ENCODE results near the gene PSTPIP1. TPM values are rescaled to one million over a fixed set of nuclear protein-coding genes. Genes with fewer than 3 reads are reported as not detected.

Gene PSTPIP1
- total RNA-seq, 4 donors from 2014 or later: 7.7 to 11.8 (median 8.1) TPM

DNA sequence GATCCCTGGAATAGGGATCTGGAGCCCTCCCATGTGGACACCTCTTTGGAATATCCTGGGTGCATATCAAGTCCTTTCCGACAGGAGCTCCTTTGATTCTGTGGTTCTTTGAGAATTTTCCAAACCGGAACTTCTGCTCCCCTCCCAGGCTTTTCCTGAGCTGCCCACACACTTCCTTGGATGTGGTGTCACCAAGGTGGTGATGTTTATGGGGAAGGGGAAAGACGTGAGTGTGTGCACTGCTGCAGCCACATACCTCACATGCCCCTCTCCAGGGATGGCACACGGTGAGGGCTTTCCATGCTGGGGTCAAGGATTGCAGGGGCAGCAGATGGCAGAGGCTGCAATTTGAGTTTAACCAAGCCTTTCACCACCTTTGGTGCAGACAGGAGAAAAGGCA is 27.9 kb upstream of the PSTPIP1 start:
- Histone ChIP-seq H3K4me3 (no peak overlapping the region), H3K4me1 (peaks cover 11 to 37% (median 25%) of the 10 kb centered on the region in 4 donors), H3K27me3 (no peaks in the 10 kb centered on the region), H3K9me3 (no peaks in the 10 kb centered on the region), H3K36me3 (no peaks in the 10 kb centered on the region), H3K27ac (replicated peaks in 1 of 4) (no peak overlapping the region)
- intact Hi-C loops (cut with DNase I): no loop called here
- TF ChIP-seq POLR2AphosphoS5 (IDR thresholded peaks at IDR 0.05) (no peak), EP300 (IDR thresholded peaks at IDR 0.05) (no peak), POLR2A (IDR thresholded peaks at IDR 0.05; ENCODE audit: low read depth) (no peak), CTCF (IDR thresholded peaks at IDR 0.05) (no peak)
- no peak for DNase-seq (ENCODE audit: extremely low spot score)
- 58% methylated on average over 4 of the region's 4 CpGs for WGBS

DNA sequence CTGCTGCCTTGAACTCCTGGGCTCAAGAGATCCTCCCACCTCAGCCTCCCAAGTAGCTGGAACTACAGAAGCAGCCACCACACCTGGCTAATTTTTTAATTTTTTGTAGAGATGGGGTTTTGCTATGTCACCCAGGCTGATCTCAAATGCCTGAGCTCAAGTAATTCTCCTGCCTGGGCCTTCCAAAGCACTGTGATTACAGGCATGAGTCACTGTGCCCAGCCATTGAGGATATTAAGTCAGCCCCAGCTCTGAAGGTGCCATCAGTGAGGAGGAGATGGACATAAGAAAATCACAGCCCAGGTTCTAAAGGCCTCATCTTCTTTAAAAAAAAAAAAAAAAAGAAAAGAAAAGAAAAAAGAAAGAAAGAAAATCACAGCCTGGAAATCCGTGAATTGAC is 26.6 kb upstream of the PSTPIP1 start:
- H3K4me1 ChIP-seq: peaks cover 22 to 39% (median 32%) of the 10 kb centered on the region in 4 donors
- H3K9me3 ChIP-seq: no peaks in the 10 kb centered on the region
- intact Hi-C loops (cut with DNase I): no loop called here
- no peak for DNase-seq (ENCODE audit: extremely low spot score)
- 100% methylated on average over 1 of the region's 1 CpG for WGBS
- no peak for TF ChIP-seq EP300 (IDR thresholded peaks at IDR 0.05)
- TF ChIP-seq POLR2AphosphoS5 (IDR thresholded peaks at IDR 0.05): no peak
- TF ChIP-seq CTCF (IDR thresholded peaks at IDR 0.05): no peak
- no peak for TF ChIP-seq POLR2A (IDR thresholded peaks at IDR 0.05; ENCODE audit: low read depth)
- H3K4me3 ChIP-seq: no peak overlapping the region
- H3K36me3 ChIP-seq: no peaks in the 10 kb centered on the region
- H3K27me3 ChIP-seq: no peaks in the 10 kb centered on the region
- H3K27ac ChIP-seq (replicated peaks in 1 of 4): no peak overlapping the region

DNA sequence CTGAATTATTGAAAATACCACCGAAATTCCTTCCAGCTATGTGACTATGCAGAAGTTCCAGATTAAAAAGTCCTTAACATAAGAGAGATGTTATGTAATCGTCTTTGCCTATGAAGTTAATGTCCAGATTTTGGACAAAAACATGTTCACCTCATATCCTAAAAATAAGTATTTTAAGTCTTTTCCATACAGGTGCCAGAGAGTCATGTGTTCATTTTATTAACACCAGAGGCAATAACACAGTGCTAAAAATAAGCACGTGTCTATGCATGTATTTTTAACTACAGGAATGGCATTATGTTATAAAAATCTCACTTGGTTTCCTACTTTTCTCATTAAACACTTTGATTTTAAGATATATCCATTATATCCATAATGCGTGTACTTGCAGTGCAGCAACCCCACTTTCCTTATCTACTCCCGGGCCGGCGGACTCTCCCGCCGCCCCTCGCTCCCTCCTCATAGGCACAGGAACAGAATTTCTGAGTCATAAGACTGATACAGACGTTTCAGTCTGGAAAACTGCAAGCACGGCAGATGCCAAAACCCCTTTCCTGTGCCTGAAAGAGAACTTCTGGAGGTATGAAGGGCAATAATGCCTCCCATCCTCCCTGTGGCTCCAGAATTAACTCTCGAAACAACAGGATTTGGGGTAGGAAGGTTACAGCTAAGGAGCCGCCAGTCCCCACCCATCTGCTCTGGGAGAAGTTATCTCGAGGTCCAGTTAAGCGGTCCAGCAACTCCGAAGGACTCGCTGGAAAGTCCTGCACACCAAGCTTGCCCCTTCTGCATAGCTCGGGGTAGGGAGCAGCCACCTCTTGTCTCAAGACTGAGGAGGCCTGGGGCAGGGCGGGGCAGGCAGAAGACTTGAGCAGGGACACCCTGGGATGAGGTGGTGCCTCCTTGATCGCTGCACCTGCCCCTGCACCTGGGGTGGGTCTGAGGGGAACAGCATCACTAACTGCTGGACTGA is 22.3 kb upstream of the PSTPIP1 start:
- H3K9me3 ChIP-seq: no peaks in the 10 kb centered on the region
- H3K36me3 ChIP-seq: no peaks in the 10 kb centered on the region
- intact Hi-C loops (cut with DNase I): loop anchor here (5.0 kb wide), 1 partner anchor 60 kb away; no protein-coding TSS in a partner anchor
- H3K4me3 ChIP-seq: peak overlapping the region; percentile 29 to 40 (median 37)
- H3K4me1 ChIP-seq: peaks cover 16 to 19% (median 17%) of the 10 kb centered on the region in 4 donors
- H3K27me3 ChIP-seq: no peaks in the 10 kb centered on the region
- DNase-seq (ENCODE audit: extremely low spot score): no peak
- no peak for TF ChIP-seq POLR2A (IDR thresholded peaks at IDR 0.05; ENCODE audit: low read depth)
- no peak for TF ChIP-seq EP300 (IDR thresholded peaks at IDR 0.05)
- TF ChIP-seq POLR2AphosphoS5 (IDR thresholded peaks at IDR 0.05): peak in 1 of 2 donors; percentile 27
- no peak for TF ChIP-seq CTCF (IDR thresholded peaks at IDR 0.05)
- WGBS: 38% methylated on average over 20 of the region's 21 CpGs
- peak overlapping the region; percentile 14 to 74 (median 44) for H3K27ac ChIP-seq (replicated peaks in 1 of 4)

- 40% methylated on average over 4 of the region's 4 CpGs for WGBS
Measured at GRCh38 chr15:76973362-76973743, 21.6 kb upstream of the PSTPIP1 start.

More at GRCh38 chr15:76973362-76973743, 21.6 kb upstream of the PSTPIP1 start:
- Histone ChIP-seq H3K4me3 (peak overlapping the region in 1 of 4 donors; percentile 29), H3K27ac (replicated peaks in 1 of 4) (peak overlapping the region in 2 of 4 donors; percentile 37 to 52), H3K4me1 (peaks cover 13 to 19% (median 17%) of the 10 kb centered on the region in 4 donors), H3K27me3 (no peaks in the 10 kb centered on the region), H3K36me3 (no peaks in the 10 kb centered on the region), H3K9me3 (no peaks in the 10 kb centered on the region)
- intact Hi-C loops (cut with DNase I): loop anchor here (5.0 kb wide), 1 partner anchor 59 kb away; no protein-coding TSS in a partner anchor
- no peak for TF ChIP-seq POLR2A (IDR thresholded peaks at IDR 0.05; ENCODE audit: low read depth)
- TF ChIP-seq CTCF (IDR thresholded peaks at IDR 0.05): peak in 2 of 3 experiments; percentile 17 to 39
- no peak for DNase-seq (ENCODE audit: extremely low spot score)
